HepG2 (cell line): ENCODE measurements around the gene SIAH1. TPM values are rescaled to one million over a fixed set of nuclear protein-coding genes. Genes with fewer than 3 reads are reported as not detected.

Experiments
- ATM ChIP-seq: fragments of 450-650 bp; IDR thresholded peaks from 2 replicates; pipeline ENCODE4 v1.7.1; 2017; ENCODE audit warnings: mild to moderate bottlenecking, borderline replicate concordance
- CEBPB ChIP-seq: IDR thresholded peaks from 2 replicates; pipeline ENCODE4 v1.6.1; 2011; ENCODE audit warnings: low read depth, low read length, improper control_type of control experiment, borderline replicate concordance
- DPF2 ChIP-seq: sonication (generic); formaldehyde crosslinking; IDR thresholded peaks from 2 replicates; pipeline ENCODE4 v1.4.0; 2020; ENCODE audit warnings: mild to moderate bottlenecking, low read depth, missing genetic modification reagents, borderline replicate concordance
- HHEX ChIP-seq: IDR thresholded peaks from 2 replicates; pipeline ENCODE4 v1.6.1; 2016; ENCODE audit warnings: control low read depth
- HNRNPUL1 ChIP-seq: fragments of 200-400 bp; formaldehyde crosslinking; IDR thresholded peaks from 2 replicates; pipeline ENCODE4 v1.6.1; 2017; ENCODE audit warnings: low read depth, mild to moderate bottlenecking, low read length, moderate library complexity
- HOXA7 ChIP-seq: sonication (generic); formaldehyde crosslinking; IDR thresholded peaks from 2 replicates; pipeline ENCODE4 v1.8.1; 2022; ENCODE audit warnings: mild to moderate bottlenecking, missing genetic modification reagents, moderate library complexity
- MTA3 ChIP-seq: sonication (generic); formaldehyde crosslinking; IDR thresholded peaks from 2 replicates; pipeline ENCODE4 v1.4.0; 2020; ENCODE audit warnings: missing genetic modification reagents
- NFAT5 ChIP-seq: sonication (generic); formaldehyde crosslinking; IDR thresholded peaks from 2 replicates; pipeline ENCODE4 v1.4.0; 2020; ENCODE audit warnings: missing genetic modification reagents
- RBAK ChIP-seq: sonication (generic); formaldehyde crosslinking; IDR thresholded peaks from 2 replicates; pipeline ENCODE4 v1.5.1; 2020; ENCODE audit warnings: mild to moderate bottlenecking, missing genetic modification reagents
- RBM22 ChIP-seq: fragments of 200-400 bp; formaldehyde crosslinking; optimal IDR thresholded peaks from 2 replicates; pipeline ENCODE3; 2017; ENCODE audit warnings: mild to moderate bottlenecking, low read length, moderate library complexity
- ZFAT ChIP-seq: sonication (generic); formaldehyde crosslinking; conservative IDR thresholded peaks from 2 replicates; pipeline ENCODE4 v1.8.1; 2023; ENCODE audit warnings: missing genetic modification reagents, inconsistent platforms
- ZNF225 ChIP-seq: sonication (generic); formaldehyde crosslinking; IDR thresholded peaks from 2 replicates; pipeline ENCODE4 v1.4.0; 2020; ENCODE audit warnings: mild to moderate bottlenecking, missing genetic modification reagents
- ZNF281 ChIP-seq: sonication (generic); formaldehyde crosslinking; IDR thresholded peaks from 2 replicates; pipeline ENCODE4 v1.4.0; 2020; ENCODE audit warnings: missing genetic modification reagents, borderline replicate concordance
- ZNF329 ChIP-seq: sonication (generic); formaldehyde crosslinking; IDR thresholded peaks from 2 replicates; pipeline ENCODE4 v1.9.0; 2021; ENCODE audit warnings: low read depth, mild to moderate bottlenecking, missing genetic modification reagents
- ZNF367 ChIP-seq: sonication (generic); formaldehyde crosslinking; IDR thresholded peaks from 2 replicates; pipeline ENCODE4 v1.4.0; 2020; ENCODE audit warnings: missing genetic modification reagents, borderline replicate concordance
- ZNF430 ChIP-seq: sonication (generic); formaldehyde crosslinking; IDR thresholded peaks from 2 replicates; pipeline ENCODE4 v1.9.0; 2021; ENCODE audit warnings: mild to moderate bottlenecking, missing genetic modification reagents
- ZNF503 ChIP-seq: sonication (generic); formaldehyde crosslinking; IDR thresholded peaks from 2 replicates; pipeline ENCODE4 v1.4.0; 2020; ENCODE audit warnings: missing genetic modification reagents
- ZNF567 ChIP-seq: sonication (generic); formaldehyde crosslinking; IDR thresholded peaks from 2 replicates; pipeline ENCODE4 v1.8.1; 2023; ENCODE audit warnings: mild to moderate bottlenecking, missing genetic modification reagents, borderline replicate concordance
- polyA plus RNA-seq, 8 experiments: library from polyadenylated mRNA; depleted of rRNA in 3 of 8; stranded (reverse) in 7 of 8; unstranded in 1 of 8; fragments of >200 nt; fragmentation: Illumina TruSeq in 4 of 8; extraction: Trizol in 4 of 8; gene quantifications; 2 replicates each; pipeline versions ENCODE4 v1.2.1 to v1.2.3, GENCODE V29; 2011 to 2016; ENCODE audit warnings: low read depth in 4 of 8, missing spikeins in 1 of 8, mixed read lengths in 1 of 8; ENCODE audit not compliant: insufficient read depth in 1 of 8
- total RNA-seq, 5 experiments: library from RNA; depleted of rRNA; stranded (reverse); fragments of >200 nt; fragmentation: Illumina TruSeq; extraction: Trizol; gene quantifications; 2 replicates each; pipeline ENCODE4 v1.2.3, GENCODE V29; 2016; ENCODE audit warnings: low read depth in 1 of 5
- TF ChIP-seq, protein P1 (sequence below): sonication (generic); formaldehyde crosslinking; IDR thresholded peaks from 2 replicates; pipeline ENCODE4 v1.5.0; 2020; ENCODE audit warnings: missing genetic modification reagents

Gene SIAH1
- total and polyA plus RNA-seq, 2 of the 13 experiments (the other 11 are each of a cell fraction or from before 2014, with no cell fraction given): 16.0 to 28.6 TPM

DNA sequence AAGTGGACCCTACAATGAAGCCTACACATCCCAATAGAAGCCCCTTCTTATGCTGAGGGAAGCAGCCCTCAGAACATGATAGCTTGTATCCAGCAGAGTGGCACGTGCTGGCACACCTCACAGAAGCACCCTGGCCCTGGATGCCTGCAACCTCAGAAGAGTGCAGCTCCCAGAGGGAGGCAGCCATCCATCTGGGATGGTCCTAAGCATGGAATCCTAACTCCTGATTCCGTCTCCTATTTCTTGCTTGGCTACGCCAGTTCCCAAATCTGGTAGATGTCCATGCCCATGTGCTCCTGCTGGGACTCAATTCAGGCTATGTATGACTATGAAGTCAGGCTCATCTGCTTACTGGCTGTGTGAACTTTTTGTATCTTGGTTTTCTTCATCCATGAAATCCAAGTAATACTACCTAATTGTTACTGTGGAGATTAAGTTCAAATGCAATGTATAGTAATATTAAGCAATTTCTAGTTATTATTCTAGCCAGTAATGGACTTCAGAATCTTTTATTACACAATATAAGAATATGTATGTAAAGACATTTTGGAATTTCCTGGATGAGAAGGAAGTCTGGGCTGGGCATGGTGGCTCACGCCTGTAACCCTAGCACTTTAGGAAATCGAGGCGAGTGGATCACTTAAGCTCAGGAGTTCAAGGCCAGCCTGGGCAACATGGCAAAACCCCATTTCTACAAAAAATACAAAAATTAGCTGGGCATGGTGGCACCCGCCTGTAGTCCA lies 32.4 kb downstream of the SIAH1 start (continued):
- no peak for TF ChIP-seq NFAT5 (CRISPR knock-in tag)
- TF ChIP-seq ATM: no peak
- TF ChIP-seq HHEX (CRISPR knock-in tag): no peak
- TF ChIP-seq MTA3 (CRISPR knock-in tag): no peak
- TF ChIP-seq RBM22: peak; percentile 95
- peak; percentile 31; the same call in 1 of the 2 replicates for TF ChIP-seq CEBPB
- no peak for TF ChIP-seq ZNF430 (CRISPR knock-in tag)
- TF ChIP-seq ZNF281 (CRISPR knock-in tag): no peak
- TF ChIP-seq ZFAT (CRISPR knock-in tag): no peak
- no peak for TF ChIP-seq HNRNPUL1
- no peak for TF ChIP-seq ZNF503
- no peak for TF ChIP-seq RBAK (CRISPR knock-in tag)
- no peak for TF ChIP-seq ZNF329 (CRISPR knock-in tag)
- no peak for TF ChIP-seq ZNF367 (CRISPR knock-in tag)
- no peak for TF ChIP-seq ZNF225 (CRISPR knock-in tag)
- TF ChIP-seq ZNF567 (CRISPR knock-in tag): no peak
- no peak for TF ChIP-seq DPF2 (CRISPR knock-in tag)
- no peak for TF ChIP-seq HOXA7 (CRISPR knock-in tag)
- TF ChIP-seq, protein P1, sequence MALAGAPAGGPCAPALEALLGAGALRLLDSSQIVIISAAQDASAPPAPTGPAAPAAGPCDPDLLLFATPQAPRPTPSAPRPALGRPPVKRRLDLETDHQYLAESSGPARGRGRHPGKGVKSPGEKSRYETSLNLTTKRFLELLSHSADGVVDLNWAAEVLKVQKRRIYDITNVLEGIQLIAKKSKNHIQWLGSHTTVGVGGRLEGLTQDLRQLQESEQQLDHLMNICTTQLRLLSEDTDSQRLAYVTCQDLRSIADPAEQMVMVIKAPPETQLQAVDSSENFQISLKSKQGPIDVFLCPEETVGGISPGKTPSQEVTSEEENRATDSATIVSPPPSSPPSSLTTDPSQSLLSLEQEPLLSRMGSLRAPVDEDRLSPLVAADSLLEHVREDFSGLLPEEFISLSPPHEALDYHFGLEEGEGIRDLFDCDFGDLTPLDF (CRISPR knock-in tag): no peak
